Vagina (tissue), 2 donors: Measurements from ENCODE around the gene GIMD1.

Experiments
- CTCF ChIP-seq, 3 experiments: fragments of 450-650 bp in 2 of 3; fragments of 200-600 bp in 1 of 3; sonication (generic) in 1 of 3; IDR thresholded peaks; one replicate each; pipeline ENCODE4 v1.5.1; 2017 to 2019; ENCODE audit warnings: antibody characterized with exemption in 3 of 3, mild to moderate bottlenecking in 2 of 3, moderate library complexity in 2 of 3
- POLR2A ChIP-seq, 2 donors: fragments of 450-650 bp; IDR thresholded peaks; one replicate each; pipeline ENCODE4 v1.6.1; 2017; ENCODE audit warnings: antibody characterized with exemption in 2 of 2, mild to moderate bottlenecking in 2 of 2, moderate library complexity in 2 of 2
- POLR2AphosphoS5 ChIP-seq, 2 donors: sonication (generic); formaldehyde crosslinking; IDR thresholded peaks; one replicate each; pipeline ENCODE4 v1.9.0; 2017; ENCODE audit warnings: antibody characterized with exemption in 2 of 2, mild to moderate bottlenecking in 2 of 2, low read depth in 1 of 2; ENCODE audit not compliant: insufficient read depth in 1 of 2

GRCh38 chr4:106362086-106362825, 6.3 kb downstream of the GIMD1 start:
- TF ChIP-seq POLR2A (IDR thresholded peaks at IDR 0.05) (no peak), CTCF (IDR thresholded peaks at IDR 0.05) (no peak), POLR2AphosphoS5 (IDR thresholded peaks at IDR 0.05; ENCODE audit: insufficient read depth in 1 of 2, low read depth in 1 of 2) (no peak)
